Ammon's horn (tissue), 1 donor: ENCODE data around the gene FRMD7.
"Not testable (repeated sequence)": the region's sequence is repeated elsewhere in the genome, so short reads cannot be mapped to it uniquely, and the experiment has no call there.

Source experiments
- DNase-seq: peaks from one replicate; pipeline ENCODE4 v3.0.0-alpha.2; 2016; ENCODE audit warnings: low spot score

The FRMD7 gene

GRCh38 chrX:132093239-132093860 lies 34.5 kb downstream of the FRMD7 start:
- no peak for DNase-seq

DNA sequence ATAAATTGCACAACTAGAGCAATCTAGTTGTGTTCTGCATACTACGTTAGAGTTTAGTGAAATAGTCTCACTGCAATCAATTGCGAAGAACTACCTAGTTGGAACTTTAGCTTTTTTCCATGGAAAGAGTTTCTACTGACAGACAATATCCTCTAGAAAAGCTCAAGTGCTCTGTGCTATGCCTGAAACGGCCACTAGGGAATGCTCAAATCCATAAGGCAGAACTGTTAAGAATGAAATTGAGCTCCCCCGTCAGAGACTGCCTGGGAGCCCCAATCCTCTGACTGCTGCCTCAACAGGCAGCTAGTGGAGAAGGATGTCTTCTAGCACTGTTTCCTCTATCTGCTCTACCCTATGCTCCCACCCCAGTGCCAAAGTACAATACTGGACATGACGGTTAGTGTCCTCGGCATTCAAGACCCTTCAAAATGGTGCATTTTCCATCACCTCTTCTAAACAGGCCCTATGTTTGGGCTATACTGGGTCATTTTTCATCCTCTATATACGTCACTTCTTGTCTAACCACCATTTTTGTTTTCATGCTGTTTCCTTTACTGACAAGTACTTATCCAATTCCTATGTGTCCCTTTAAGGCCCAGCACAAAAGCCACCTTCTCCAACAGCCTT lies 35.3 kb downstream of the FRMD7 start:
- DNase-seq = peak; percentile 58

DNA sequence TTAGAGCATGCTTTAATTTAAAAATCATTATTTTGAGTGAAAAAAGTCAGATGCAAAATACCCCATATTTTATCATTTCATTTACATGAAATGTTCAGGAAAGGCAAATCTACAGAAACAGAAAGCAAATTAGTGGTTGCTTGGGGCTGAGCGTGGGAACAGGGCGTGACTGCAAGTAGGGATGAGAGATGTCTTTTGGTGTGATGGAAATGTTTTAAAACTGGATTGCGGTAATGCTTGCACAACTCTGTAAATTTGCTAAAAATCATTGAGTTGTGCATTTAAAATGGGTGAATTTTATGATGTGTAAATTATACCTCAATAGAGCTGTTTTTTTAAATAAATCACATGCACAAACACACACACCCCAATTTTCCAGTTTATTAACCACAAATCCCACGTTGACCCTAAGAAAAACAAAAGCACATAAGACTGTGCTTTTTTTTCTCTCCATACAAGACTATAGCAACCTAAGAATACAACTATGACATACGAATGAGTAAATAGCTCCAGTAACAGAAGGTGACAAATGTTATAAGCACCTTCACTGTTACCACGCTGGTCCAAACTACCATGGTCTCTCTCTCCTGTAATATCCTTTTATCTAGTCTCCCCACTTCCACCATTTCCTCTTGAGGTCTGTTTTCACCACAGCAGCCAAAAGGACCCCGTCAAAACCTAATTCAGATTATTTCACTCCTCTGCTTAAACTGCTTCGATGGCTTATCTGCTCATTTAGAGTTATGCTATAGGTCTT lies 37.2 kb downstream of the FRMD7 start:
- no peak for DNase-seq

GRCh38 chrX:132088864-132089263 lies 39.0 kb downstream of the FRMD7 start:
- DNase-seq = no peak

- DNase-seq = no peak
These were observed 41.1 kb downstream of the FRMD7 start for GRCh38 chrX:132086672-132087071.

GRCh38 chrX:132085786-132086185 lies 42.0 kb downstream of the FRMD7 start:
- no peak for DNase-seq

DNA sequence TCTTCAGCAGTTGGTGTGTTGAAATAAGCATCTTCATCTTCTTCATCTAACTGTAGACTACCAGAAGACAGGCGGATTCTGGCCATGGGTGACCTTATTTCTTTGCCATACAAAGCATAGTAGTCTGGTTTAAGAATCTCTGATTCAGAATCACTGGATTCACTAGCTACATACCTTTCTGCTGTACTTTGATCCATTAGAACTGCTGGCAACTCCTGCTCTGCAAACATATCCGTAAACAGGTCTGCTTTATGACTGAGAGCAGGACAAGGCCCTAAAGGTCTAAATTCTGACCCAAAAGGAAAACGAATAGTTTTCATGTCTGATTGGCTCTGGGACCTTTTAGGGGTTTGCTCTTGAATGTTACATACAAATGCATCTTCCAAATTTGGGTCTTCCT lies 49.9 kb downstream of the FRMD7 start:
- DNase-seq = no peak

- no peak for DNase-seq
These were observed 50.4 kb downstream of the FRMD7 start for GRCh38 chrX:132077414-132077813.

DNA sequence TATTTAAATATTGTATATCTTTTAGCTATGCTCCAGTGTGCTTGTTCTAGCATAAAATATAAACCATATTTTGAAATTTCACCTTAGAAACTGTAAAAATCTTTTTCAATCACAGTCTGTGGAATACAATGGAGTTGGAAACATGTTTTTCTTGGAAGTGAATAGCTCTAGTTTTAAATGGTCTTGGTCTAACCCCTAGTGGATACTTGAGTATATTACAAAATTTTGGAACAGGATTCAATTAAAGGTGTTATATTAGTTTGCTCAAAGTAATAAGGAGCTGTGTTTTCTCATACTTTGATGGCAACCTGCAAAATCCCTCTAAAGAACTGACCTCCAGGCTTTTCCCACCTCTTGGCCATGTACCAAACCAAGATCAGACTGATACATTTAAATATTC lies 56.6 kb downstream of the FRMD7 start:
- no peak for DNase-seq

GRCh38 chrX:132068405-132068804 lies 59.4 kb downstream of the FRMD7 start:
- no peak for DNase-seq

- no peak for DNase-seq
These were observed 64.0 kb downstream of the FRMD7 start for GRCh38 chrX:132063862-132064261.

GRCh38 chrX:132063334-132063733 lies 64.5 kb downstream of the FRMD7 start:
- DNase-seq = no peak

DNA sequence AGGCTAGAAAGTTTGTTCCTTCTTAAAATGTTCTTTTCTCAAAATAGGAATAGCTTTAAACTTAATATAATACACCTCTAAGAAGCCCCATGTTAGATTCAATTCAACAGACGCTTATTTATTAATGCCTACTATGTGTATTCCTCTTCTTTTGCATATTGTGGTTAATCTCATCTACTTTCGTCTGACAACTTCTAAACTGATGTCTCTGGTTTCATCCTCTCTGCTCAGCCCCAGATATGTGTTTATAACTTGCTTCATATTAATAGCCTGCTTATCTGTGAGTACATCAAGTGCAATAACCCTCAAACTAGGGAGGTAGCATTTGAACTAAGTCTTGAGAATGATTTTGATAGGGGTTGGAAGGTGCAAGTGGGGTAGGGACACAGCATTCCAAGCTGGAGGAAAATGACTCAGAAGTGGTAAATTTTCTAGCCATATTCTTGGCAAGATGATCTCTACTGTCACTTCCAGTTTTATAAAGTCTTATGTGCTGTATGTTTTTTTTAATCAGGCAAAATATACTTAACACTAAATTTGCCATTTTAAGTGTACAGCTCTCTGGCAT lies 67.8 kb downstream of the FRMD7 start:
- no peak for DNase-seq

DNA sequence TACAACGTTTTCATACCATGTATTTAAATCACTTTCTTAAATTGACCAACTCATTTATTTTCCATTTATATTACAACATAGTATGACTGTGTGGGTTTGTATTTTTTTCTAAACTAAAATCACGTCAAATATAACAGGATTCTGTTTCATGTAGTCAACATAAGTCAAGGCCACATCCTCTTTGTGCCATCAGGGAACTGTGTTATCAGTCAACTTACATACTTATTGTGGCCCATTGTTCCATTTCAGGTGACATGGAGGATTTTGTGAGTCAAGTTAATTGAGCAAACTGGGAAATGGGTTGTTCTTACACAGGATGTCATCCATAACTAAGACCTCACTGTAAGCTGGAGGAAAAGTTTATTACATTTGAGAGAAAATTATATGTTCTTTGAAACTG lies 68.8 kb downstream of the FRMD7 start:
- DNase-seq = no peak

GRCh38 chrX:132058050-132058449 lies 69.8 kb downstream of the FRMD7 start:
- DNase-seq = no peak

DNA sequence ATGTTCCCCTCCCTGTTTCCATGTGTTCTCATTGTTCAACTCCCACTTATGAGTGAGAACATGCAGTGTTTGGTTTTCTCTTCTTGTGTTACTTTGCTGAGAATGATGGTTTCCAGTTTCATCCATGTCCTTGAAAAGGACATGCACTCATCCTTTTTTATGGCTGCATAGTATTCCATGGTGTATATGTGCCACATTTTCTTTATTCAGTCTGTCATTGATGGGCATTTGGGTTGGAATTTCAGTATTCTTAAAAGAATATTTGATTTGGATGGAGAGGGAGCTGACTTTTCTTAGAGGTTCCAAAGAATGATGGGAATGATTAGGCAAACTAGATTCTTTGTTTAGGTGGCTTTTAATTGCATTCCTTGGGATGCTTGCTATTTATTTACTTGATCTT lies 76.0 kb downstream of the FRMD7 start:
- not testable (repeated sequence) for DNase-seq

- DNase-seq = no peak
These were observed 81.3 kb downstream of the FRMD7 start for GRCh38 chrX:132046533-132046932.

- no peak for DNase-seq
These were observed 82.4 kb downstream of the FRMD7 start for GRCh38 chrX:132045456-132045855.

DNA sequence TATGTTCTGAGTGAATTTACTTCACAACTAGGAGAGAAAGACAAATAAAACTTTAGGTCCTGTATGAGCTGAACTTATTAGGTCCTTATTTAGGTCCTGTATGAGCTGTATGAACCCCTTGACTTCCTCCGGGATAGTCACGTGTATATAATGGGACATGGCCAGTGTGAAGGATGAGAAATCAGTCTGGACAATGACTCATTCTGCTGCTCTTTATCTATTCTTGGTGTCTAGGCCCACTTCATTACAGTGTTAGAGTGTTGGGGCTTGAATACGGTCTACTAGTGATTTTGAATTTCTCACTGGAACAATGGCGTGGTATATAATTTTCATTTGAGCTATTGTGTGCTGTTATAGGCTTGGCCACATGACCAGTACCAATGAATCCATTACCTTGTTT lies 82.9 kb downstream of the FRMD7 start:
- no peak for DNase-seq

GRCh38 chrX:132043977-132044376 lies 83.8 kb downstream of the FRMD7 start:
- DNase-seq = no peak

DNA sequence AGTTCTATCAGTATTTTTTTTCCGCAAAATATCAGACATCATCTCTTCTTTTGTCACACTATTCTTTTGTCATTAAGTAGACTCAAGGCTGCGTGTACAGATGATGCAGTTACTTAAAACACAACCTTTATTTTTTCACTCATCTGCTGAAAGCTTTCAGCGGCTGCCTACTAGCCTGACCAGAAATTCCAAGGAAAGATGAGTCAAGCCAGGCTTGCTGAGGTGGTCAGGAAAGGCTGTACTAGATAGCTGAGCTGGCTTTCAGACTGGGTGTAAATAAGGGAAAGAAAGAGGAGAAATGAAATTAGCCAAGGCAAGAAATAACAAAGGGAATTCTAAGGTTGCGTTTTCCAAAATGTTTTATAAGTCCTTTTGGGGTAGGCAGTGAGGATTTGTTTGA lies 86.8 kb downstream of the FRMD7 start:
- DNase-seq = no peak

- no peak for DNase-seq
These were observed 87.8 kb downstream of the FRMD7 start for GRCh38 chrX:132040066-132040465.

GRCh38 chrX:132037479-132037993 lies 90.3 kb downstream of the FRMD7 start:
- DNase-seq = no peak
